Ishikawa (cell line): ENCODE measurements around the gene THAP10.

Experiments
- CEBPB ChIP-seq: IDR thresholded peaks from 2 replicates; pipeline ENCODE4 v1.6.1; 2012
- CREB1 ChIP-seq: IDR thresholded peaks from 2 replicates; pipeline ENCODE4 v1.6.1; 2012; ENCODE audit warnings: low read depth
- EGR1 ChIP-seq: IDR thresholded peaks from 2 replicates; pipeline ENCODE4 v1.6.1; 2012
- EP300 ChIP-seq: IDR thresholded peaks from 2 replicates; pipeline ENCODE4 v1.6.1; 2012; ENCODE audit warnings: borderline replicate concordance
- FOXM1 ChIP-seq: IDR thresholded peaks from 2 replicates; pipeline ENCODE4 v1.6.1; 2012; ENCODE audit warnings: low read depth, borderline replicate concordance
- NFIC ChIP-seq: IDR thresholded peaks from 2 replicates; pipeline ENCODE4 v1.6.1; 2012
- RAD21 ChIP-seq: IDR thresholded peaks from 2 replicates; pipeline ENCODE4 v1.6.1; 2012; ENCODE audit warnings: low read depth
- TAF1 ChIP-seq: IDR thresholded peaks from 2 replicates; pipeline ENCODE4 v1.6.1; 2012; ENCODE audit warnings: low read depth, mild to moderate bottlenecking
- TCF12 ChIP-seq: IDR thresholded peaks from 2 replicates; pipeline ENCODE4 v1.6.1; 2012; ENCODE audit warnings: low read depth
- TEAD4 ChIP-seq: IDR thresholded peaks from 2 replicates; pipeline ENCODE4 v1.6.1; 2012
- YY1 ChIP-seq: IDR thresholded peaks from 2 replicates; pipeline ENCODE4 v1.6.1; 2012; ENCODE audit warnings: low read depth
- ZBTB7A ChIP-seq: IDR thresholded peaks from 2 replicates; pipeline ENCODE4 v1.6.1; 2012; ENCODE audit warnings: low read depth
- TF ChIP-seq, protein P1 (sequence below): IDR thresholded peaks from 2 replicates; pipeline ENCODE4 v1.6.1; 2012
- TF ChIP-seq, protein P2 (sequence below): IDR thresholded peaks from 2 replicates; pipeline ENCODE4 v1.6.1; 2012; ENCODE audit warnings: low read depth, mild to moderate bottlenecking
- TF ChIP-seq, protein P3 (sequence below): IDR thresholded peaks from 2 replicates; pipeline ENCODE4 v1.6.1; 2012

Gene THAP10

DNA sequence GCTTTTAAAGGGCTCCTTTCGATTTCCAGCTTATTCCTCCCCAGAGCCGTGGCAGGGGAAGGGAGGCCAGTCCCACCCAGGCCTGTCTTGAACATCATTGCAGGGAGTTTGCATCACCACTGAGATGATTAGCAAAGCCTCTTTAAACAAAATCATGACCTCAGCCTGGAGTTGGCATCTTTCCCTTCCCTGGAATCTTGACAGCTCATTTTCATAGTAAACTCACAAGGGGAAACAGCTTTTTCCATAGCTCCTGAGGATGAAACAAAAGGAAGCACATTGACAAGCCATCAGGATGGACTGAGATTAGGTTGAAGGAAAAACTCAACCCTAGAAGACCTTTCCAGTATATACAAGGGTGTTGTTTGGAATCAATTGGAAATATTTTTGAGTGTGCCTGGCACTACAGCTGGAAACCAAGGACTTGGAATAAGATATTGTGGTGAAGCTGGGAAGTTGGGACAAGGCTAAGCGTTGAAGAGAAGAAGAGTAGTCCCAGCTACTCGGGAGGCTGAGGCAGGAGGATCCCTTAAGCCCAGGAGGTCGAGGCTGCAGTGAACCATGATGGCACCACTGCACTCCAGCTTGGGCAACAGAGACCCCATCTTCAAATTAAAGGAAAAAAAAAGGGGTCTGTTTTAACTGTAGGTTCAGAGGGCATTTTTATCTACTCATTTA, 35.2 kb downstream of the THAP10 start:
- TF ChIP-seq FOXM1 (no peak), TCF12 (no peak), ZBTB7A (no peak), TEAD4 (no peak), CEBPB (no peak), YY1 (no peak), TAF1 (no peak), RAD21 (no peak), NFIC (no peak), CREB1 (no peak)
- TF ChIP-seq, protein P1, sequence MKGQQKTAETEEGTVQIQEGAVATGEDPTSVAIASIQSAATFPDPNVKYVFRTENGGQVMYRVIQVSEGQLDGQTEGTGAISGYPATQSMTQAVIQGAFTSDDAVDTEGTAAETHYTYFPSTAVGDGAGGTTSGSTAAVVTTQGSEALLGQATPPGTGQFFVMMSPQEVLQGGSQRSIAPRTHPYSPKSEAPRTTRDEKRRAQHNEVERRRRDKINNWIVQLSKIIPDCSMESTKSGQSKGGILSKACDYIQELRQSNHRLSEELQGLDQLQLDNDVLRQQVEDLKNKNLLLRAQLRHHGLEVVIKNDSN, result no peak
- TF ChIP-seq, protein P2, sequence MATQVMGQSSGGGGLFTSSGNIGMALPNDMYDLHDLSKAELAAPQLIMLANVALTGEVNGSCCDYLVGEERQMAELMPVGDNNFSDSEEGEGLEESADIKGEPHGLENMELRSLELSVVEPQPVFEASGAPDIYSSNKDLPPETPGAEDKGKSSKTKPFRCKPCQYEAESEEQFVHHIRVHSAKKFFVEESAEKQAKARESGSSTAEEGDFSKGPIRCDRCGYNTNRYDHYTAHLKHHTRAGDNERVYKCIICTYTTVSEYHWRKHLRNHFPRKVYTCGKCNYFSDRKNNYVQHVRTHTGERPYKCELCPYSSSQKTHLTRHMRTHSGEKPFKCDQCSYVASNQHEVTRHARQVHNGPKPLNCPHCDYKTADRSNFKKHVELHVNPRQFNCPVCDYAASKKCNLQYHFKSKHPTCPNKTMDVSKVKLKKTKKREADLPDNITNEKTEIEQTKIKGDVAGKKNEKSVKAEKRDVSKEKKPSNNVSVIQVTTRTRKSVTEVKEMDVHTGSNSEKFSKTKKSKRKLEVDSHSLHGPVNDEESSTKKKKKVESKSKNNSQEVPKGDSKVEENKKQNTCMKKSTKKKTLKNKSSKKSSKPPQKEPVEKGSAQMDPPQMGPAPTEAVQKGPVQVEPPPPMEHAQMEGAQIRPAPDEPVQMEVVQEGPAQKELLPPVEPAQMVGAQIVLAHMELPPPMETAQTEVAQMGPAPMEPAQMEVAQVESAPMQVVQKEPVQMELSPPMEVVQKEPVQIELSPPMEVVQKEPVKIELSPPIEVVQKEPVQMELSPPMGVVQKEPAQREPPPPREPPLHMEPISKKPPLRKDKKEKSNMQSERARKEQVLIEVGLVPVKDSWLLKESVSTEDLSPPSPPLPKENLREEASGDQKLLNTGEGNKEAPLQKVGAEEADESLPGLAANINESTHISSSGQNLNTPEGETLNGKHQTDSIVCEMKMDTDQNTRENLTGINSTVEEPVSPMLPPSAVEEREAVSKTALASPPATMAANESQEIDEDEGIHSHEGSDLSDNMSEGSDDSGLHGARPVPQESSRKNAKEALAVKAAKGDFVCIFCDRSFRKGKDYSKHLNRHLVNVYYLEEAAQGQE, result no peak

DNA sequence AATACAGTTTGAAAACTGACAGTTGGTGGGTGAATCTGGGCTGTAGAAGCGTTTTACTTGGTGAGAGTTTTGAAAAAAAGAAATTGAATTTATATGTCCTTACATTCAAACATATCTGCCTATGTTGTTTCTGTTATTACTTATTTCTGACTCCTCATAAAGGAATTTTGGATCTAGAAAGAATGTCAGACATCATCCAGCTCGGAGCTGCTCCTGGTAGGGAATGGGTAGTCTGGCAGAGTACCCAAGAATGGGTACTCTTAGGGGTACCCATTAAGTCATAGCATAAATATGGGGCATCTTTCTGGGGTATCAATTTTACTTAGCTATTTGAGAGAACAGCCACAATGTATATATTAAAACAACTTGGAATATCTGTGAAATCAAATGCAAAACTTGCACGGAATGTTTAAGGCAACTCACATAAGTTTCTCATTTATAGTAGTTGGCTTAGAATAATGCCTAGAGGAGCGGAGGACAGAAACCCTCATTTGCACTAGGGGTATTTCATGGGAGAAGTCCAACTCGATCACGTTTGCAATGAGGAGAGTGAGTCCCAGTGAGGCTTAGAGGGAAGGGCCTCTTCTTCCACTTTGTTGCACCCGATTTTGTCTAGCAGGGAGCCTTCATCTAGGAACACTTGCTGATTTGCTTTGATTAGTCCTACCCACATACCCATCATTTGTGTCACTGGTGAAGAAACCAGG, 35.9 kb downstream of the THAP10 start:
- TF ChIP-seq TCF12 (no peak), ZBTB7A (no peak), EP300 (no peak), YY1 (no peak), FOXM1 (no peak), CEBPB (no peak), RAD21 (no peak)
- TF ChIP-seq, protein P2, result no peak

DNA sequence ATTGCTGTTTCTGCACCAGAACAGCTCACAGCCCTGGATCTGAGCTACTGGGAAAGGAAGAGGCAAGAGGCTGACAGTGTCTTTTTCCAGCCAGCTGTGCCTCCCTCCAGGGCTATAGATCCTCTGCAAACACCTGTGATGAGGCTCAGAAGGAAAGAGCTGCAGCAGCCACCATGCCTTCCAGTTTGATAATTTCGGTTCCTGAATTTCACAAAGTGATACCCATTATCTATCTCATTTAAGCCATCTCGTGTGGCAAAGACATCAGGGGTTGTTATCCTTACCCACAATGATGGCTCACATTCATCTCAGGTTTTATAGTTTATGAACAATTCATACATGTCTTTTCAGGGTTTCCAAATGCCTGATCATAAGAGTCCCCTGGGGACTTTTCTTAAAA, 36.5 kb downstream of the THAP10 start:
- TF ChIP-seq YY1, result no peak
- TF ChIP-seq CREB1, result no peak
- TF ChIP-seq, protein P2, result no peak
- TF ChIP-seq FOXM1, result no peak
- TF ChIP-seq, protein P3, sequence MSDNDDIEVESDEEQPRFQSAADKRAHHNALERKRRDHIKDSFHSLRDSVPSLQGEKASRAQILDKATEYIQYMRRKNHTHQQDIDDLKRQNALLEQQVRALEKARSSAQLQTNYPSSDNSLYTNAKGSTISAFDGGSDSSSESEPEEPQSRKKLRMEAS, result no peak
- TF ChIP-seq, protein P1, result no peak
- TF ChIP-seq CEBPB, result no peak
- TF ChIP-seq TCF12, result no peak
- TF ChIP-seq EP300, result no peak
- TF ChIP-seq TEAD4, result no peak
- no peak for TF ChIP-seq RAD21
- no peak for TF ChIP-seq ZBTB7A
- TF ChIP-seq NFIC, result no peak
- TF ChIP-seq TAF1, result no peak
- TF ChIP-seq EGR1, result no peak

DNA sequence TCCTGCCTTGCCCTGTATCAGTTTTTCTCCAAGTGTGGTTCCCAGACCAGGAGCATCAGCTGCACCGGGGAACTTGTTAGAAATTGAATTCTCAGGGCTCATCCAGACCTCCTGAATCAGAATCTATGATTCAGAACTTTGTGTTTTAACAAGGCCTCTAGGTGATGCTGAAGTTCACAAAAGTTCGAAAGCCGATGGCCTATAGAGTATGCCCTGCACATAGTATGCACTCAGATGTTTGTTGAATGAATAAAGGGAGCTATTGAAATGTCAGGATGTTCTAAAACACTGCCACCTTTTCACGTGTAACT, 37.6 kb downstream of the THAP10 start:
- TF ChIP-seq EP300, result no peak
- TF ChIP-seq, protein P1, result no peak
- no peak for TF ChIP-seq EGR1
- TF ChIP-seq FOXM1, result no peak
- peak; percentile 18; the same call in 1 of the 2 replicates for TF ChIP-seq RAD21
